T-helper 17 cell (primary cell): ENCODE data around the gene KNOP1. TPM values are rescaled to one million over a fixed set of nuclear protein-coding genes. Genes with fewer than 3 reads are reported as not detected.
A peak's percentile ranks its signal among the peaks of the same experiment; 100 is the strongest.

Source experiments
- ATAC-seq: fragments of 150-1000 bp; cut with Tn5 transposase; 2 replicates; pipeline ENCODE4 v1.10.0; 2021; ENCODE audit warnings: mild to moderate bottlenecking, moderate library complexity
- DNase-seq, 3 donors: peaks; one replicate each; pipeline versions ENCODE4 v3.0.0 to v3.0.0-alpha.2; 2020 to 2021
- H3K9me3 ChIP-seq: one replicate; pipeline ENCODE4 v1.7.0; 2013; ENCODE audit warnings: low read length, mild to moderate bottlenecking; ENCODE audit not compliant: control insufficient read depth, poor library complexity, severe bottlenecking
- H3K27ac Mint-ChIP-seq: one replicate; pipeline ENCODE4 v1.8.0; 2022; ENCODE audit warnings: mild to moderate bottlenecking, moderate library complexity, mixed read lengths
- H3K27me3 Mint-ChIP-seq: one replicate; pipeline ENCODE4 v1.8.0; 2022; ENCODE audit warnings: mixed read lengths
- H3K36me3 Mint-ChIP-seq: one replicate; pipeline ENCODE4 v1.8.0; 2022; ENCODE audit warnings: low read depth, mixed read lengths
- H3K4me1 Mint-ChIP-seq: one replicate; pipeline ENCODE4 v1.8.0; 2022; ENCODE audit warnings: mild to moderate bottlenecking, mixed read lengths
- H3K4me3 Mint-ChIP-seq: one replicate; pipeline ENCODE4 v1.8.0; 2022; ENCODE audit warnings: mild to moderate bottlenecking, moderate library complexity, mixed read lengths
- total RNA-seq, 4 donors: library from RNA in 2 of 4; stranded (reverse) in 2 of 4; gene quantifications; one replicate each; pipeline ENCODE4 v1.2.3 and lab custom pipeline; 2022 to 2026

The KNOP1 gene
- total RNA-seq, 2 donors from 2014 or later = 7.7 to 7.9 TPM

GRCh38 chr16:19708296-19709205 lies 9.5 kb downstream of the KNOP1 start:
- DNase-seq (no peak), ATAC-seq (no peak)
- H3K27ac Mint-ChIP-seq = peak overlapping the region; percentile 85
- H3K36me3 Mint-ChIP-seq = peaks cover 16% of the 10 kb centered on the region
- no peaks in the 10 kb centered on the region for H3K27me3 Mint-ChIP-seq
- H3K4me3 Mint-ChIP-seq = no peak overlapping the region
- H3K9me3 ChIP-seq = no peaks in the 10 kb centered on the region
- H3K4me1 Mint-ChIP-seq = peaks cover 16% of the 10 kb centered on the region

- no peaks in the 10 kb centered on the region for H3K9me3 ChIP-seq
- DNase-seq (no peak), ATAC-seq (no peak)
- Mint-ChIP-seq H3K27ac (no peak overlapping the region), H3K4me3 (no peak overlapping the region), H3K27me3 (no peaks in the 10 kb centered on the region), H3K4me1 (peaks cover 14% of the 10 kb centered on the region), H3K36me3 (peaks cover 16% of the 10 kb centered on the region)
Observed at GRCh38 chr16:19707569-19708295, 10.3 kb downstream of the KNOP1 start.

- H3K27me3 Mint-ChIP-seq = no peaks in the 10 kb centered on the region
- no peak overlapping the region for H3K4me3 Mint-ChIP-seq
- no peaks in the 10 kb centered on the region for H3K9me3 ChIP-seq
- DNase-seq = no peak
- H3K4me1 Mint-ChIP-seq = peaks cover 12% of the 10 kb centered on the region
- H3K27ac Mint-ChIP-seq = no peak overlapping the region
- ATAC-seq = no peak
- H3K36me3 Mint-ChIP-seq = peaks cover 16% of the 10 kb centered on the region
Observed at GRCh38 chr16:19706846-19707245, 11.2 kb downstream of the KNOP1 start.

- no peak overlapping the region for H3K4me3 Mint-ChIP-seq
- peaks cover 9% of the 10 kb centered on the region for H3K4me1 Mint-ChIP-seq
- peaks cover 13% of the 10 kb centered on the region for H3K36me3 Mint-ChIP-seq
- H3K9me3 ChIP-seq = no peaks in the 10 kb centered on the region
- no peak overlapping the region for H3K27ac Mint-ChIP-seq
- DNase-seq = no peak
- no peaks in the 10 kb centered on the region for H3K27me3 Mint-ChIP-seq
- ATAC-seq = no peak
Observed at GRCh38 chr16:19705843-19706242, 12.2 kb downstream of the KNOP1 start.

- ATAC-seq (no peak), DNase-seq (no peak)
- Mint-ChIP-seq H3K4me3 (no peak overlapping the region), H3K27me3 (no peaks in the 10 kb centered on the region), H3K36me3 (peaks cover 13% of the 10 kb centered on the region), H3K4me1 (peaks cover 12% of the 10 kb centered on the region), H3K27ac (peak overlapping the region; percentile 4)
- no peaks in the 10 kb centered on the region for H3K9me3 ChIP-seq
Observed at GRCh38 chr16:19705146-19705501, 12.9 kb downstream of the KNOP1 start.

GRCh38 chr16:19704321-19705145 lies 13.5 kb downstream of the KNOP1 start:
- DNase-seq = no peak
- H3K27ac Mint-ChIP-seq = peak overlapping the region; percentile 4
- no peak for ATAC-seq
- H3K4me1 Mint-ChIP-seq = peaks cover 9% of the 10 kb centered on the region
- peaks cover 8% of the 10 kb centered on the region for H3K36me3 Mint-ChIP-seq
- H3K9me3 ChIP-seq = no peaks in the 10 kb centered on the region
- no peaks in the 10 kb centered on the region for H3K27me3 Mint-ChIP-seq
- H3K4me3 Mint-ChIP-seq = no peak overlapping the region

- peaks cover 4% of the 10 kb centered on the region for H3K36me3 Mint-ChIP-seq
- no peak overlapping the region for H3K27ac Mint-ChIP-seq
- no peak overlapping the region for H3K4me3 Mint-ChIP-seq
- ATAC-seq (no peak), DNase-seq (no peak)
- no peaks in the 10 kb centered on the region for H3K27me3 Mint-ChIP-seq
- no peaks in the 10 kb centered on the region for H3K9me3 ChIP-seq
- peaks cover 15% of the 10 kb centered on the region for H3K4me1 Mint-ChIP-seq
Observed at GRCh38 chr16:19703172-19703889, 14.7 kb downstream of the KNOP1 start.

GRCh38 chr16:19701091-19701490 lies 16.9 kb downstream of the KNOP1 start:
- H3K27ac Mint-ChIP-seq = no peak overlapping the region
- ATAC-seq = no peak
- H3K27me3 Mint-ChIP-seq = no peaks in the 10 kb centered on the region
- no peaks in the 10 kb centered on the region for H3K9me3 ChIP-seq
- peaks cover 4% of the 10 kb centered on the region for H3K36me3 Mint-ChIP-seq
- no peak overlapping the region for H3K4me3 Mint-ChIP-seq
- H3K4me1 Mint-ChIP-seq = peaks cover 33% of the 10 kb centered on the region
- DNase-seq = no peak

- H3K27me3 Mint-ChIP-seq = no peaks in the 10 kb centered on the region
- DNase-seq (no peak), ATAC-seq (no peak)
- peaks cover 36% of the 10 kb centered on the region for H3K4me1 Mint-ChIP-seq
- peaks cover 4% of the 10 kb centered on the region for H3K36me3 Mint-ChIP-seq
- H3K9me3 ChIP-seq = no peaks in the 10 kb centered on the region
- H3K4me3 Mint-ChIP-seq = no peak overlapping the region
- peak overlapping the region; percentile 4 for H3K27ac Mint-ChIP-seq
Observed at GRCh38 chr16:19700319-19700781, 17.7 kb downstream of the KNOP1 start.

- ATAC-seq (no peak), DNase-seq (no peak)
- H3K9me3 ChIP-seq = no peaks in the 10 kb centered on the region
- peaks cover 36% of the 10 kb centered on the region for H3K4me1 Mint-ChIP-seq
- peaks cover 4% of the 10 kb centered on the region for H3K36me3 Mint-ChIP-seq
- H3K27ac Mint-ChIP-seq = peak overlapping the region; percentile 37
- H3K27me3 Mint-ChIP-seq = no peaks in the 10 kb centered on the region
- no peak overlapping the region for H3K4me3 Mint-ChIP-seq
Observed at GRCh38 chr16:19699472-19699871, 18.6 kb downstream of the KNOP1 start.

- peak overlapping the region; percentile 58 for H3K4me3 Mint-ChIP-seq
Observed at GRCh38 chr16:19698480-19699465, 19.3 kb downstream of the KNOP1 start.

More at GRCh38 chr16:19698480-19699465, 19.3 kb downstream of the KNOP1 start:
- DNase-seq = no peak
- H3K36me3 Mint-ChIP-seq = no peaks in the 10 kb centered on the region
- H3K9me3 ChIP-seq = no peaks in the 10 kb centered on the region
- no peak for ATAC-seq
- H3K27me3 Mint-ChIP-seq = no peaks in the 10 kb centered on the region
- H3K4me1 Mint-ChIP-seq = peaks cover 36% of the 10 kb centered on the region
- peak overlapping the region; percentile 37 for H3K27ac Mint-ChIP-seq
